ENCODE results near the gene RXRA.

Gene RXRA

DNA sequence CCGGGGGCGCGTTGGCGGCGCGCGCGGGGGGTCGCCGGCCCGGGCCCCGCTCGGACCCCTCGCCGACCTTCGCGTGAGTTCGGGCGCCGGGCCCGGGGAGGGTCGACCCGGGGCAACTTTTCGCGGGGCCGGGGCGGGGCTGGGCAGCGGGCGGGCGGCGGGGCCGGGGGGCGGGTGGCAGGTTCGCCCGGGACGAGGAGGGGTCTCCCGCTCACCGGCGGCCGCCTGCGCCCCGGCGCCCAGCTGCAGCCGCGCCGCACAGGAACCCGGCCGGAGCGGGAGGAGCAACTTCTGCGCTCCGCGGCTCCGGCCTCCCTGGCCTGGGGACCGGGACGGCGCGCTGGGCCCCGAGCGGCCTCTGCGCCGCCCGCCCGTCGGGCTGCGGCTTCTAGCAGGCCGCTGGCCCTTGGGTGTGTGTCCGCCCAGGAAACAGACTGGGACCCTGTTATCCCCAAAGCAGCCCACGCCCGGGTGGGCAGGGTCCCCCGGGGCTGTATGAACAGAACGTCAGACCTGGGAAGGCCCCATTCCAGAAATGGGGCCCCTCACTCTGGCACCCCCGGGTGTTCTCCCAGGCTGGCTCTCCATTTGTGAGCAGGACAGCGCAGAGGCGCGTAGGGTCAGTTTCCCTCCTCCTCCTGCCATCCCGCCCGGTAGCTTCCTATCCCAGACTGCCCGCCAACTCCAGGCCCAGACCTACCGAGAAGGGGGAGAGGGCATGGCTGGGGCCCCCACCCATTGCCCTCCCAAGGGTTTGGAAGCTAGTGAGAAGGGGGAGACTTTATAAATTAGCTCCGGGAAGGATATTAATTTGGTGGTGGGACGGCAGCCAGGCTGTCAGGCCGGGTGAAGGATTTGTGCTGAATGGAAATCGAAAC, 708 bp downstream of the RXRA start:
- DNase-seq = no peak

DNA sequence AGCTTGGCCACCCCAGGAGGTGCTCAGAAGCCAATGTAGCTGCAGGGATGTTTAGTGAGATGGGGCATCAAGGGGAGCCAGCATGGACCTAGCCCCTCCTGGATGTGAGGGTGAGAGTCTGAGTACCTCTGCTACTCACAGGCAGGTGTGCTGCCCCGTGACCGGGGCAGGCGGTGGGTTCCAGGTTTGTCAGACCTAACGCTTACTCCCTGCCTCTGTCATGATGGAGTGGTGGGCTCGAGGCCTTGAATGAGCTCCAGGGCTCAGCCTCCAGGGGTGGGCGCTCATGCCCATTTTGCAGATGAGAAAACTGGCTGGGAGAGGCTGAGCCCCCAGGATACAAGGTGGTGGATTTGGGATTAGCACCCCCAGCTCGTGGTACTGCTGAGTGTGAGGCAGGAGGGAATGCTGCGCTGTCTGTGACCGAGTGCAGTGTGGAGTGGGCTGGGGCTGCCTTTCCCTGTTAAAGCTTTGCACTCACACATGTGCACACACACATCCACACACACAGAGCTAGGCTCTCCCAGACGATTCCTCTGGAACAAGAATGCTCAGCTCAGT, 1.5 kb downstream of the RXRA start:
- no peak for DNase-seq

DNA sequence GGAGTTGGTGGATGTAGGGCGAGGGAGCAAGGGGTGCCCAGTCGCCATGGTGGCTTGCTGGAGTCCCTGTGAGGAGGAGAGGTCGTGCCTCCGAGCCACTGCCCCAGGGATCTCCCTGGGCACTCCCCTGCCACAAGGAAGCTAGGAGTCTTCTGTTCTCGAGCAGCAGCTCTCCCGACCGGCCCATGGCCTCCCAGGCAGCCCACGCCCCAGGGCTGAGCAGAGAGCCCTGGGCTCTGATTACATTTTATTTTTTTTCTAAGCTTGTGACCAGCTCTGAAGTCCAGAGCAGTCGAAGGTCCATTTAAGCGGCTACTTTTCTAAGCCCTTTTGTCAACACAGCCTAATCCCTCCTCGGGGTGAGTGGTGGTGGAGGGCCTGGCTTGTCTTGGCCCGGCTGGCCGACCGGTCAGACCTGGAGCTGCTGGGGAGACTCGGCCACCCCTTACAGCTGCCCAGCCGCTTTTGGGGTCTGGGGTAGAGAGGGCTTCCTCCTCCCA, 2.1 kb downstream of the RXRA start:
- no peak for DNase-seq

DNA sequence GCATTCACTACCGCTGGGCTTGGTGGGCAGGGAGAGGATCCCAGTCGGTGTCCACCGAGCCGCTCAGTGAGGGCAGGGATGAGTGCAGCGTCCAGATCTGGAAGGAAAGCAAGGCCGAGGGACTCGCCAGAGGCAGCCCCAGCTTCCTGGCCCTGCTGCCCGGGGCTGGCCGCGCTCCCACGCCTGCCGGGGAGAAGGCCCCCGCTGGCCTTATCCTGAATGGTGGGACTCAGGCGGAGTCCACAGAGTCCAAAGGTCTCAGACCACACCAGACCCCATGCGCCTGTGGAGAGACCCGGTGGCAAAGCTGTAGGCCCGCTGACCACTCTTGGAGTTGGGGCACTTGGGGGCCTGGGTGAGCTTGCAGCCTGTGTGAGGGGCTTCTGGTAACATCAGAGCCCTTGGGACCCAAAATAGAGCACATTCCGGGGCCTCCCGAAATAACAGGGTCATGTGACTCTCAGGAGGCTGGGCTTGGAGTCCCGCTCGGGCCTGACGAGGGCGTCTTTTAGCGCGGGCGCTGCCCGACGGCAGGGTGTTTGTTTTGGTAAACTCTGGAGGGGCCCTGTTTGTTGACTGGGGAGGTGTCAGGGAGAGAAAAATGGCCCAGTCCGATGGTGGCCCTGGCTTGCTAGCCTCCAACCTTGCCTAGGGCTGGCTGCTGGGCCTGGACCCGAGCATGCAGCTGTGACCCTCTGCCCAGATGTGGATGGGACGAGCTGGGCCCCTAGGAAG, 2.8 kb downstream of the RXRA start:
- no peak for DNase-seq

DNA sequence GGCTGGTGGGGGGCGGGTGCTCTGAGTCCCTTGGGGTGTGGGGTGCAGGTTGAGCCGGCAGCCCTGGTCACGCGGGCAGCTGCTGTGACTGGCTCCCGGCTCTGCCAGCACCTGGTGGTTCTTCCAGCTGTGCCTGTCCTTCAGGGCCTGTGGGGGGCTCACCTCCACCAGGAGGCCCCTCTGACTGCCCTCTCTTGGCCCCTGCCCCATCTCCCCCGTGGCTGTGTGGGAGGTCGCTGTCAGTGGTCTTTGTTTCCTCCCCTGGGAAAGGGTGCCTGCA, 3.3 kb downstream of the RXRA start:
- DNase-seq = no peak

DNA sequence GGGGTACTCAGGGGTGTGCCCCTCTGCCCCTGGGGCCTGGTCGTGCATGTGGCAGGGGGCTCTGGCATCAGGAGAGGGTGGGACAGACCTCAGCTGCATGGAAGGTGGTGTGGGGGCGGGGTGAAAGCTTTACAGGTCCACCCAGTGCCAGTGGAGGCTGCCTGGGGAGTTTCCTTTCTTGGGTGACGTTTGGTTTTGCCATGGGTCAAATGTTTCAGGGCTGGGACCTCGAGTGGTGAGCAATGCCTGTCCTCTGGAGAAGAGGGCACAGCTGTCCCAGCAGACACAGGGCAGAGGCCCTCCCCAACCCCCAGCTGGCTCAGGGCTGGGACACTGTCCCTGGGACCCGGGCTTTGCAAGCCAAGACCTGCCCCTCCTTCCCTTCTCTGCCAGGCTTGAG, 3.6 kb downstream of the RXRA start:
- no peak for DNase-seq

DNA sequence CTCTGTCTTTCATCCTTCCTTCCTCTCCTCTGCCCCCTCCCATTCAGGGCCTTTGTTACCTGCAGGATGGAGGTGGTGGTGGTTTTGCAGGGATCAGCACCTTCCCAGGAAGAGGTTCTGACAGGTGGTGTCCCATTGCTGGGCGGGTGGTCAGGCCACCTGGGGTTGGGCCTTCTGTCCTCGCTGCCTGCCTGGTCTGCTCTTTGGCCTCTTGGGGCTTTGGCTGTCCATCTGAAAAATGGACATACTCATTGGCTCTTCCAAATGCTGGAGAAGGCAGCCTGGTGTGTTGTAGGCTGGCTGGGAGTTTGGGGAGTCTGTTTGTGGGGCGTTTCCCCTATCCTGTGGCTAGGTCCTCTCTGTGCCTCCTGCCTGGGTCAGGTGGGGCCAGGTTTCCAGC, 4.3 kb downstream of the RXRA start:
- no peak for DNase-seq

DNA sequence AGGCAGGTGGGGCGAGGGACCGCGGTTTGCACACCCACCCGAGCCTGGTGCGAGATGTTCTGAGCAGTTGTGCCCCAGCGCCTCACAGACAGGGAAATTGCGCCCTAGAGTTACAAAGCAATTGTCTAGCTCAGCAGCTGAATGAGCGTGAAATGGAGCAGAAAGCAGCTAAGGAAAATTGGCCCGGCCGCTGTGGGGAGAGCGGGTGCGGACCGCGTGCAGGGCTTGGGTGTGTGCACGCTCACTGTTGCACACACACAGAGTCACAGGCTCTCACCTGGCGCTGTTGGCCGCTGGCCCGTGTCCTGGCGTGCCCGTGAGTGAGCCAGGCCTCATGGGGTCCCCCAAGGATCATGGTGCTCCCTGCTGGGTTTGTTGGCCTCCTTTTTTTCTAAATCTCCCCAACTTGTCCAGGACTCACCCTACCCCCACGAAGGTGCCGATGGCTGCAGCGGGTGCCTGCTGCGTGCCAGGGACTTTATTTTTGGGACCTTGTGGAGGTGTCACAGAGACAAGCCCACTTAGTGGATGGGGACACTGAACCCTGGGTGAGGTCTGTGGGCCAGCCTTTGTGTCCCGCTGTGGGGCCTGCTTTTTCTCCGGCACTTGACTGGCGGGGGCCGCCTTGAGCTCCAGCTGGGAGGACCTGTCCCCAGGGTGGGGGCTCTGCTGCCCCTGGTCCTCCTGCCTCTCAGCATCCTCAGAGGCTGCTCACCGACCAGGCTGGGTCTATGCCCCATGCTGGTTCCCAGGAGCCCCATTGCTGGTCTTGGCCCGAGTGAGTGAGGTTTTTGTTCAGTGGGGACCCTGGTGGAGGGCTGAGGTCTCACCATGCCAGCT, 5.2 kb downstream of the RXRA start:
- no peak for DNase-seq

DNA sequence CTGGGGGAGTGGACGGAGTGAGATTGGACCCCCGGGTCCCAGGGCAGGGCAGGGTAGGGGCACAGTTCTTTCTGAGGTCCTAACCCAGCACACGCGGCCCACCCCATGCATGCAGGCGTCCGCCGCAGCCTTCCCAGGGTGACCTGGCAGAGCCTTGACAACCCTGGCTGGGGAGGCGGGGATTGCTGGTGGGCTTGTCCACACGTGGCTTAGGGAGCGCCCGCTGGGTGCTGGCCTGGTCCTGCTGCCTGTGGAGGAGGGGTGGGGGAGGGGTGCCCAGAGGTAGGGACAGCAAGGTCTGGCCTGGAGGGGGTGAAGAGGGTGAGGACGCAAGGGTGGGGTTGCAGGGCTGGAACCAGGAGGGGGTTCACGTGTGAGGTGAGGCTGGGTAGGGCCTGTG, 6.0 kb downstream of the RXRA start:
- no peak for DNase-seq

DNA sequence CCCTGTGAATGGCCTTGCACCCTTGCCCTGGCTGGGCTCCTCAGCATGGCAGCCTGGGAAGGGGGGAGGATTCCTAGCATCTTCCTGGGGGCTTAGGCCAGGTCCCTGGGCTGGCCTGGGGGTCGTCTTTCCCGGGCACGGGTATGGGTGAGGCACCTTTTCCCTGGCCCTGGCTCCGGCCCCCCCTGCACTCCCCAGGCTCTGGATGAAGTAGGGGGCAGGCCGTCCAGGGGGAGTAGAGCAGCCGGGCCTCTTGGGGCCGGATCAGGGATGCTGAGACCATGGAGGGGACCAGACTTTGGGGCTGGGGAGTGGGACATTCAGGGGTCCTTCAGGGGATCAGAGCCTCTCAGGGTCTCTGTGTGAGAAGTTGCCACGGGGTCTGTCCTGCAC, 6.6 kb downstream of the RXRA start:
- DNase-seq = no peak

DNA sequence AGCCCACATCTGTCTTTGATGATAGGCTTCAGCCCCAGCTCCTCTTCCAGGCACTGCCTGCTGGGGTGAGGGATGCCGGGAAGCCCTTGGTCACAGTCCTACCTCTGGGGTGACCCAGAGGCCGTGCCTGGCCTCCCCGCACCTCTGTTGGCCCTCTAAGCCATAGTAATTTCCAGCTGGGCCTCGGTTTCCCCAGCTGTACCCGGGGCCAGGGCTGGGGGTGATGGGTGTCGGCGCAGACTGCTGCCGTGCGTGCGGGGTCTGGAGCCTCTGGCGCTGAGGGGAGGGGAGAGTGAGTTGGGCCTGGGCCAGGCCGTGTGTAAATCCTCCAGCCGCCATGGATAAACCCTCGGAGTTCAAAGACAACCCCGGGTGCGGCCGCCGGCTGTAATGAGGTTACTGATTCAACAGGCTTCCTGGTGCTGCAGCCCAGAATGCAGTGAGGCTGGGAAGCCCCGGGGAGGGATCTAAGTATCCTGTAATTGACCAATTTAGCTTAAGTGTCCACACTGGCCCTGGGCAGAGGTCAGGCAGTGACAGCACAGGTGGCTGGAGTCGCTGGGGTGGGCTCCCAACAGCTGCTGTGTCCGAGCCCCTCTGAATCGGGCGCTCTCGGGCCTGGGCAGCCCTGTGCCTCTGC, 7.1 kb downstream of the RXRA start:
- no peak for DNase-seq

DNA sequence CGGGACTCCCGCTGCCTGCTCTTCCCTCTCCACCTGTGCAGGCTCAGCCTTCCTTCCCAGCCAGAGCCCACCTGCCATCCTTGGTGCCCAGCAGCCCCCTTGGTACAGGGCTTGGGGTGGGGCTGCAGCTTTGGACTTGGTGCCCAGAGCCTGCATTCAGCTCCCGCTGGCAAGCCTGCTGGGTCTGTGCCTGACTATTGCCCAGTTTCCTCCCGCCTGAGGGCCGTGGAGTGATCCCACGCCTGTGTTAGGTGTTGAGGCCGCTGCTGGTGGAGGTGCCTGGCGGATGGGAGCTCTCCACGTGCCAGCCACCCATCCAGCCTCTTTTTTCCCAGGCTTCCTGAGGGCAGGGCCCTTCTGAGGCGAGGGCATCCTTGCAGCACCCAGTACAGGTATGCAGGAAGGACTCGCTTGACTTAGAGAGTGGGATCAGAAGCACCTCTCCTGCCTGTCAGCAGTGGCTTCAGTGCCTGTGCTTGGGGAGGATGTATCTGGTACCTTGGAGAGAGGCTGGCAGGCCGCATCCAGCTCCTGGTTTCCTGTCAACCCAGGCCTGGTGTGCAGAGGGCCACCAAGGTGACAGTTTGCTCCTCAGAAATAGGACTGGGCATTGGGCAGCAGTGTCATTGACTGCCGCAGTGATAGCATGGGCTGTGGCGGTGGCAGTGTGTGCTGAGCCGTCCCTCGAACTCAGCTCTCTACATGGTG, 7.8 kb downstream of the RXRA start:
- DNase-seq = no peak

DNA sequence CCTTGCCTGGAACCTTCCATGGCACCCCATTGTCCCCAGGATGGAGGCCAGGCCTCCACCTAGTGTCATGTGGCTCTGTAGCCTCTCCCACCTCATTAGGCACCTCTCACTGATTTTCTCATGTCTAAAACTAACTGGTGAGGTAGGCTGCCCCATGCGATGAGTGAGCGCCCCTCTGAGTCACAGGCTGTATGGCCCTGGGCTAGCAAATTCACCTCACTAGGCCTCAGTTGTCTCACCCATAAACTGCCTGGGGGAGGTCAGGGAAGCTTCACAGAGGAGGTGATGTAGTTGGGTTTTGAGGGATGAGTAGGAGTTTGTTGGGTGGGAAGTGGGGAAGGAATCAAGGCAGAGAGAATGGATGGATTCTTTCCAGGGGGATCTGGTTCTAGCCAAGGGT, 8.8 kb downstream of the RXRA start:
- DNase-seq = no peak

DNA sequence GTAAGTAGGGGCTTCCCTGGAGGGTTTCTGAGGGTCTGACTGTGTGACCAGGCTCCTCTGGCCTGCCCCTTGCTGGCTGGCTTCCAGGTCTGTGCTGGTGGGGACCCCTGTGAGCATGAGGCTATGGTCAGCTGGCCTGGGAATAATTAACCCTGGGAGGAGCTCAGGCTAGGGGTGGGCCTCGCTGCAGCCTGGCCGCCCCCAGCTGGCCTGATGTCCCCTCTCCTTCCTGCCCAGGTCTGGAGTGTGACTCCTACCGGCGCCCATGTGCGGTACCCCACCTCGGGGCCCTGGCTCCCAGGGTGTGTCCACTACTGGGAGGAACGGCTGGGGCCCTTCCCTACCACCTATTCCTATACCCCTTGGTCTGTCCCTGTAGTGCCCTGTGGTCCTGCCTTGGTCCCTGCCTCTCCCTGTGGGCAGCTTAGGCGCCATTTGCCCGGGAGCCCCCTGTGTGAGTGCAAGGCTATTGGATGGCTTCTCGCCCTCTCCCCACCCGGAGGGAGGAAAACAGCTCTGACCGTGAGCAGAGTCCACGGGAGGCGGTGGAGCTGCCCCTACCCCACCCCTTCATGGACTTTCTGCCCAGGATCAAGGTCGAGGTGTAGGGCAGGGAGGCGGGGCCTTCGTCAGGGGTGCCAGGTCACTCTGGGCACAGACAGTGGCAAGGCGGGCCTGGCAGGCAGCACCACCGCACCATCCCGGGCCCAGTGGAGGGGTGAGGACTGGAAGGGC, 9.4 kb downstream of the RXRA start:
- no peak for DNase-seq

DNA sequence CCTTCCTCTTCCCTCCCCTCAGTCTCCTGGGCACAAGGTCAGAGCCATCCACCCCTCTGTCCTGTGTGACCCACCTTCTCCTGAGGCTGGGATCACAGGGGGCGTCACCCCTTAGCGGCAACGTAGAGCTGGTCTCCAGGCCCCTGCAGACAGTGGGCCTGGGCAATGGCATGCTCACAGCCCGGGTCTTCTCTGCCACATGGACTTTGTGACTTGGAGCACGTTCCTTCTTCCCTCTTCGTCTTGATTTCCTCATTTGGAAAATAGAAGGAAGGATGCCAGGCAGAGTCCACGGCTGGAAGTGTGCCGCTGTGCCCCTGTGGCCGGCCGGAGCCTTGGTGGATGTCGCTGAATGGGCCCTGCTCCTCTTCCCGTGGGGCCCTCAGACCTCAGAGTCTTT, 10.0 kb downstream of the RXRA start:
- DNase-seq = no peak

DNA sequence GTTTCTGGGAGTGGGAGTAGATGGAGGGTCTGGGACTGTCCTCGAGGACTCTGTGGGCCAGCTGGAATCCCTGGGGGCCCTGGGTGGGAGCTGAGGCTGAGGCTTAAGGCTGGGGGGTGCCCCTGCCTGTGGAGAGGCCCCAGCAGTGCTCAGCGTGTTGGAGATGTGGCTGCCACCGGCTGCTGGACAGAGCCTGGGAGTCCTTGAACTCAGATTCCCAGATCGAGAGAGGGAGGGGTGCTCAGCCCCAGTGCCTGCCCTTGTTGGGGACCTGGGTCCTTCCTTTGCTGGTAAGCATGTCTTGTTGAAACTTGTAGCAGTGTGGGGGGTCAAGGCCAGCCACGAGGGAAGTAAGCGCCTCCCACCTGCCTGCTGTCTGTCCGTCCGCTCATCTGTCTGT, 10.7 kb downstream of the RXRA start:
- no peak for DNase-seq

DNA sequence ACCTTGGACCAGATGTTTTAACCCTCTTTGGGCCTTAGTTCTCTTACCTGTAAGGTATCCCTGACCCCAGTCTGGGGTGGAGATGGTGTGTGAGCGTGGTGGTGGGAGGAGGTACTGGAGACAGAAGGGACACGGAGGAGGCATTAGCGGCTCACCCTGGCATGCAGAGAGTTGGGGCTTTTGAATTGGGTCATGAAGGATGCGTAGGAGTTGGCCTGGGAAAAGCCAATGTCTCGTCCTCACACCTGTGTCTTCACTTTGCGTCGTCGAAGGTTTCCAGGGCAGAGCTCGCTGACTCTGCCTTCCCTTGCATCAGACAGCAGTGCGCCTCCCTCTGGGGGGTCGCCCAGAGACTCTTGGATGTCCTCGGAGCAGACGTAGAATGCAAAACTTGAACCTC, 11.2 kb downstream of the RXRA start:
- no peak for DNase-seq

DNA sequence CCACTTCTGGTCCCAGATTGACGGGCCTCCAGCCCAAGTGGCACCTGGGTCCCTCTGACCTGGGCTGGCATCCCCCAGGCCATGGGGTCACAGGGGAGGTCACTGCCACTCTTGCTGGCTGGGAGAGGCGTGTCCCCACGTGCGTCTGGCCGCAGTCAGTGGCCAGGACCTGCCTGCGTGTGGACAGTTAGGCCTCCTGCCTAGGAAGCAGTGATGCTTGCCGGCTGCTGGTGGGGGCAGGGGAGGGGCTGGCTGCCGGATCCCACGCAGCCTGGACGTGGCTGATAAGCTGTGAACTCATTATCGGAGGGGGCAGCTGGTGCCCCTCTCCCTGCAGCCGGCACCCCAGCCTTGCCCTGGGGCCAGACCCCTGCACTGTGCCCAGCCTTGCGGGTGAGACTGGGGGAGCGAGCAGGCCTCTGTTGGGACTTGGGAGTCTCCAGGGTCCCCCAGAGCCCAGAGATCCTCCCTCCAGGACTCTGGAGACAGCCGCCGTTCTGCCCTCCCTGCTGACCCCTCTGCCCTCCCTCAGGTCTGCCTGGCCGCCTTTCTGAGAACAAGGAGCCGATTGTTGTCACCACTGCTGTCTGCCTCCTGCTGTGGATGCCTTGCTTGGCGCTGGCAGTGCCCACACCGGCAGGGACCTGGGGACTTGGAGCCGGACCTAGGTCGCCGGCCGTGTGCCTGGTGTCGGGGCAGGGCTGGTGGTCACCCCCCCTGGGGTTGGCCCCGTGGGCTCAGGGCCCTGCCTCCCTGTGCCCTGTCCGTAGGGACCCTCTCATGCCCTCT, 12.3 kb downstream of the RXRA start:
- no peak for DNase-seq

DNA sequence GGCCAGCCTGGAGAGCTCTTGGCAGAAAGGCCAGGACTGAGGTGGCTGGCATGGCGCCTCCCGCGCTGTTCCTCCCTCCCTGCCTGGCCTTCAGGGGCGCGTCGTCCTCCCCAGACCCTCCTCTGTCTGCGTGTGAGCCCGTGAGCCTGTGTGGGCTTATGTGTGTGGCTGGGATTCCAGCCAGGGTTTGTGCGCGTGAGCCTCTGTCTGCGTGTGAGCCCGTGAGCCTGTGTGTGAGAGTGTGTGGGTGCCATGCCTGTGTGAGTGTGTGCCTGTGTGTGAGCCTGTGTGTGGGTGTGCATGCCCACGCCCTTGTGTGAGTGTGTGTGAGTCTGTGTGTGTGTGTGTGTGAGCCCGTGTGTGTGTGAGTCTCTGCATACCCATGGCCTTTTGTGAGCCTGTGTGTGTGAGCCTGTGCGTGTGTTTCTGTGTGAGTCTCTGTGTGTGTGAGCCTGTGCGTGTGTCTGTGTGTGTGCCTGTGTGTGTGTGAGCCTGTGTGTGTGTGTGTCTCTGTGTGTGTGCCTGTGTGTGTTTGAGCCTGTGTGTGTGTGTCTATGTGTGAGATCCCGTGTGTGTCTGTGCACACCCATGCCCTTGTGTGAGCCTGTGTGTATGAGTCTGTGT, 13.0 kb downstream of the RXRA start:
- DNase-seq = no peak
